ENCODE data around the gene CERK. TPM values are rescaled to one million over a fixed set of nuclear protein-coding genes. Genes with fewer than 3 reads are reported as not detected.

Gene CERK
- total and polyA plus RNA-seq, 2 of the 13 experiments (the other 11 are each of a cell fraction or from before 2014, with no cell fraction given), result 40.3 to 41.9 TPM

DNA sequence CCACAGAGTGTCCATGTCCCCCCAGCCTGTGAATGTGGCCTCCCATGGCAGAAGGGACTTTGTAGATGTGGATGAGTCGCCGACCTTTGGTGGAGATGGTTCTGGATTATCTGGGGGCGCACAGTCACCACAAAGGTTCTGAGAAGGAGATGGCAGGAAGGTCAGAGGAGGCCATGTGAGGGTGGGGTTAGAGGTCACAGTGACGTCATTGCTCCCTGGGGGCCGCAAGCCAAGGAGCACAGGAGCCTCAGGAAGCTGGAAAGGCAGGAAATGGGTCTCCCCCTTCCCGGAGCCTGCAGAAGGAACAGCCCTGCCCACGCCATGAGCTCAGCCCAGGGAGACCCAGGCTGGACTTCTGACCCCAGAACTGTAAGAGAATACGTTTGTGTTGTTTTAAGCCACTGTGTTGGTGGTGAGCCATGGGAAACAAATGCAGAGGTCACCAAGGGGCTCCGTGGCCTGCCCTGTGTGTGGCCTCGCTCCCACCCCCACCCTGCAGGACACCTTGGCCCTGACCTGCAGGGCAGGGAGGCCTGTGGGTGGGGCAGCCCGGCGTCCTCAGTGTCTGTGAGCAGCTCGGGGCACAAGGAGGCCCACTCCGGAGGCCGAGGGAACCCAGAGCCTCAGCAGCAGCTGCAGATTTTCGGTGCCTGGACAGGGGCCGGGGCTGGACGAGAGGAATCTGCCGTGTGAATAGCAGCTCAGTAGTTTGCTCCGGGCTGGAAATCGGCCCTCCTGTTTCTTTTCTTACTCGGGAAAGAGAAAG, 85.8 kb downstream of the CERK start (continued):
- TF ChIP-seq, protein P1, sequence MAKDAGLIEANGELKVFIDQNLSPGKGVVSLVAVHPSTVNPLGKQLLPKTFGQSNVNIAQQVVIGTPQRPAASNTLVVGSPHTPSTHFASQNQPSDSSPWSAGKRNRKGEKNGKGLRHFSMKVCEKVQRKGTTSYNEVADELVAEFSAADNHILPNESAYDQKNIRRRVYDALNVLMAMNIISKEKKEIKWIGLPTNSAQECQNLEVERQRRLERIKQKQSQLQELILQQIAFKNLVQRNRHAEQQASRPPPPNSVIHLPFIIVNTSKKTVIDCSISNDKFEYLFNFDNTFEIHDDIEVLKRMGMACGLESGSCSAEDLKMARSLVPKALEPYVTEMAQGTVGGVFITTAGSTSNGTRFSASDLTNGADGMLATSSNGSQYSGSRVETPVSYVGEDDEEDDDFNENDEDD (CRISPR knock-in tag; IDR thresholded peaks at IDR 0.05; ENCODE audit: borderline replicate concordance), result no peak; the same call in 1 of the 2 replicates
- TF ChIP-seq IRX3 (CRISPR knock-in tag; IDR thresholded peaks at IDR 0.05; ENCODE audit: borderline replicate concordance, low read depth), result no peak
- peak; percentile 18; the same call in 1 of the 2 replicates for TF ChIP-seq YEATS2 (CRISPR knock-in tag; IDR thresholded peaks at IDR 0.05; ENCODE audit: borderline replicate concordance)
- TF ChIP-seq PHF5A (CRISPR knock-in tag; IDR thresholded peaks at IDR 0.05; ENCODE audit: low read depth, unreplicated experiment), result no peak
- TF ChIP-seq, protein P2, sequence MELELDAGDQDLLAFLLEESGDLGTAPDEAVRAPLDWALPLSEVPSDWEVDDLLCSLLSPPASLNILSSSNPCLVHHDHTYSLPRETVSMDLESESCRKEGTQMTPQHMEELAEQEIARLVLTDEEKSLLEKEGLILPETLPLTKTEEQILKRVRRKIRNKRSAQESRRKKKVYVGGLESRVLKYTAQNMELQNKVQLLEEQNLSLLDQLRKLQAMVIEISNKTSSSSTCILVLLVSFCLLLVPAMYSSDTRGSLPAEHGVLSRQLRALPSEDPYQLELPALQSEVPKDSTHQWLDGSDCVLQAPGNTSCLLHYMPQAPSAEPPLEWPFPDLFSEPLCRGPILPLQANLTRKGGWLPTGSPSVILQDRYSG (CRISPR knock-in tag; IDR thresholded peaks at IDR 0.05), result no peak
- TF ChIP-seq, protein P3, sequence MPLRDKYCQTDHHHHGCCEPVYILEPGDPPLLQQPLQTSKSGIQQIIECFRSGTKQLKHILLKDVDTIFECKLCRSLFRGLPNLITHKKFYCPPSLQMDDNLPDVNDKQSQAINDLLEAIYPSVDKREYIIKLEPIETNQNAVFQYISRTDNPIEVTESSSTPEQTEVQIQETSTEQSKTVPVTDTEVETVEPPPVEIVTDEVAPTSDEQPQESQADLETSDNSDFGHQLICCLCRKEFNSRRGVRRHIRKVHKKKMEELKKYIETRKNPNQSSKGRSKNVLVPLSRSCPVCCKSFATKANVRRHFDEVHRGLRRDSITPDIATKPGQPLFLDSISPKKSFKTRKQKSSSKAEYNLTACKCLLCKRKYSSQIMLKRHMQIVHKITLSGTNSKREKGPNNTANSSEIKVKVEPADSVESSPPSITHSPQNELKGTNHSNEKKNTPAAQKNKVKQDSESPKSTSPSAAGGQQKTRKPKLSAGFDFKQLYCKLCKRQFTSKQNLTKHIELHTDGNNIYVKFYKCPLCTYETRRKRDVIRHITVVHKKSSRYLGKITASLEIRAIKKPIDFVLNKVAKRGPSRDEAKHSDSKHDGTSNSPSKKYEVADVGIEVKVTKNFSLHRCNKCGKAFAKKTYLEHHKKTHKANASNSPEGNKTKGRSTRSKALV (CRISPR knock-in tag; IDR thresholded peaks at IDR 0.05), result 0 out of 2 replicates have a peak, but pooled peaks have one; percentile 22
- peak; percentile 45 for TF ChIP-seq AGO1 (IDR thresholded peaks at IDR 0.05; ENCODE audit: low read depth, low read length, poor library complexity, severe bottlenecking)
- TF ChIP-seq, protein P4, sequence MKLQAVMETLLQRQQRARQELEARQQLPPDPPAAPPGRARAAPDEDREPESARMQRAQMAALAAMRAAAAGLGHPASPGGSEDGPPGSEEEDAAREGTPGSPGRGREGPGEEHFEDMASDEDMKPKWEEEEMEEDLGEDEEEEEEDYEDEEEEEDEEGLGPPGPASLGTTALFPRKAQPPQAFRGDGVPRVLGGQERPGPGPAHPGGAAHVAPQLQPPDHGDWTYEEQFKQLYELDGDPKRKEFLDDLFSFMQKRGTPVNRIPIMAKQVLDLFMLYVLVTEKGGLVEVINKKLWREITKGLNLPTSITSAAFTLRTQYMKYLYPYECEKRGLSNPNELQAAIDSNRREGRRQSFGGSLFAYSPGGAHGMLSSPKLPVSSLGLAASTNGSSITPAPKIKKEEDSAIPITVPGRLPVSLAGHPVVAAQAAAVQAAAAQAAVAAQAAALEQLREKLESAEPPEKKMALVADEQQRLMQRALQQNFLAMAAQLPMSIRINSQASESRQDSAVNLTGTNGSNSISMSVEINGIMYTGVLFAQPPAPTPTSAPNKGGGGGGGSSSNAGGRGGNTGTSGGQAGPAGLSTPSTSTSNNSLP (IDR thresholded peaks at IDR 0.05; ENCODE audit: low read depth, low read length), result no peak
- no peak for TF ChIP-seq SYNCRIP (IDR thresholded peaks at IDR 0.05; ENCODE audit: insufficient read depth, low read depth, low read length)
- peak; percentile 74 for TF ChIP-seq CBFB (CRISPR knock-in tag; IDR thresholded peaks at IDR 0.05)
- TF ChIP-seq, protein P5, sequence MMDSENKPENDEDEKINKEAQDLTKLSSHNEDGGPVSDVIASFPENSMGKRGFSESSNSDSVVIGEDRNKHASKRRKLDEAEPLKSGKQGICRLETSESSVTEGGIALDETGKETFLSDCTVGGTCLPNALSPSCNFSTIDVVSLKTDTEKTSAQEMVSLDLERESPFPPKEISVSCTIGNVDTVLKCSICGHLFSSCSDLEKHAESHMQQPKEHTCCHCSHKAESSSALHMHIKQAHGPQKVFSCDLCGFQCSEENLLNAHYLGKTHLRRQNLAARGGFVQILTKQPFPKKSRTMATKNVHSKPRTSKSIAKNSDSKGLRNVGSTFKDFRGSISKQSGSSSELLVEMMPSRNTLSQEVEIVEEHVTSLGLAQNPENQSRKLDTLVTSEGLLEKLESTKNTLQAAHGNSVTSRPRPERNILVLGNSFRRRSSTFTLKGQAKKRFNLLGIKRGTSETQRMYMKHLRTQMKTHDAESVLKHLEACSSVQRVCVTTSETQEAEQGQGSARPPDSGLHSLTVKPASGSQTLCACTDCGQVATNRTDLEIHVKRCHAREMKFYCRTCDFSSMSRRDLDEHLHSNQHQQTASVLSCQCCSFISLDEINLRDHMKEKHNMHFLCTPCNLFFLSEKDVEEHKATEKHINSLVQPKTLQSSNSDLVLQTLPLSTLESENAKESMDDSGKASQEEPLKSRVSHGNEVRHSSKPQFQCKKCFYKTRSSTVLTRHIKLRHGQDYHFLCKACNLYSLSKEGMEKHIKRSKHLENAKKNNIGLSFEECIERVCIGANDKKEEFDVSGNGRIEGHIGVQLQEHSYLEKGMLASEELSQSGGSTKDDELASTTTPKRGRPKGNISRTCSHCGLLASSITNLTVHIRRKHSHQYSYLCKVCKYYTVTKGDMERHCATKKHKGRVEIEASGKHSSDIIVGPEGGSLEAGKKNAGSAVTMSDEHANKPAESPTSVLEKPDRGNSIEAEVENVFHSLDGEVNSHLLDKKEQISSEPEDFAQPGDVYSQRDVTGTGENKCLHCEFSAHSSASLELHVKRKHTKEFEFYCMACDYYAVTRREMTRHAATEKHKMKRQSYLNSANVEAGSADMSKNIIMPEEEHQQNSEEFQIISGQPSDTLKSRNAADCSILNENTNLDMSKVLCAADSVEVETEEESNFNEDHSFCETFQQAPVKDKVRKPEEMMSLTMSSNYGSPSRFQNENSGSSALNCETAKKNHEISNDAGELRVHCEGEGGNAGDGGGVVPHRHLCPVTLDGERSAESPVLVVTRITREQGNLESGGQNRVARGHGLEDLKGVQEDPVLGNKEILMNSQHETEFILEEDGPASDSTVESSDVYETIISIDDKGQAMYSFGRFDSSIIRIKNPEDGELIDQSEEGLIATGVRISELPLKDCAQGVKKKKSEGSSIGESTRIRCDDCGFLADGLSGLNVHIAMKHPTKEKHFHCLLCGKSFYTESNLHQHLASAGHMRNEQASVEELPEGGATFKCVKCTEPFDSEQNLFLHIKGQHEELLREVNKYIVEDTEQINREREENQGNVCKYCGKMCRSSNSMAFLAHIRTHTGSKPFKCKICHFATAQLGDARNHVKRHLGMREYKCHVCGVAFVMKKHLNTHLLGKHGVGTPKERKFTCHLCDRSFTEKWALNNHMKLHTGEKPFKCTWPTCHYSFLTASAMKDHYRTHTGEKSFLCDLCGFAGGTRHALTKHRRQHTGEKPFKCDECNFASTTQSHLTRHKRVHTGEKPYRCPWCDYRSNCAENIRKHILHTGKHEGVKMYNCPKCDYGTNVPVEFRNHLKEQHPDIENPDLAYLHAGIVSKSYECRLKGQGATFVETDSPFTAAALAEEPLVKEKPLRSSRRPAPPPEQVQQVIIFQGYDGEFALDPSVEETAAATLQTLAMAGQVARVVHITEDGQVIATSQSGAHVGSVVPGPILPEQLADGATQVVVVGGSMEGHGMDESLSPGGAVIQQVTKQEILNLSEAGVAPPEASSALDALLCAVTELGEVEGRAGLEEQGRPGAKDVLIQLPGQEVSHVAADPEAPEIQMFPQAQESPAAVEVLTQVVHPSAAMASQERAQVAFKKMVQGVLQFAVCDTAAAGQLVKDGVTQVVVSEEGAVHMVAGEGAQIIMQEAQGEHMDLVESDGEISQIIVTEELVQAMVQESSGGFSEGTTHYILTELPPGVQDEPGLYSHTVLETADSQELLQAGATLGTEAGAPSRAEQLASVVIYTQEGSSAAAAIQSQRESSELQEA (CRISPR knock-in tag; IDR thresholded peaks at IDR 0.05; ENCODE audit: not compliant biosample characterization), result no peak
- TF ChIP-seq ELF4 (CRISPR knock-in tag; IDR thresholded peaks at IDR 0.05; ENCODE audit: borderline replicate concordance), result no peak
- peak; percentile 14; the same call in 1 of the 2 replicates for TF ChIP-seq ZNF891 (CRISPR knock-in tag; IDR thresholded peaks at IDR 0.05)

All from HepG2 (cell line).